AG09309 (cell line): ENCODE results near the gene AXIN1.

Experiments
- DNase-seq: peaks from one replicate; pipeline ENCODE4 v3.0.0-alpha.2; 2010; ENCODE audit warnings: low read depth
- H3K4me3 ChIP-seq: 2 replicates; pipeline ENCODE4 v1.5.1; 2011; ENCODE audit warnings: mild to moderate bottlenecking, low read depth, low read length, moderate library complexity; ENCODE audit not compliant: control insufficient read depth
- CTCF ChIP-seq: IDR thresholded peaks from 2 replicates; pipeline ENCODE4 v1.5.1; 2011; ENCODE audit warnings: mild to moderate bottlenecking, low read depth, low read length, inconsistent platforms; ENCODE audit not compliant: insufficient read depth, control insufficient read depth; ENCODE audit errors: missing control alignments

The AXIN1 gene

GRCh38 chr16:279531-279930 lies 73.0 kb downstream of the AXIN1 start:
- no peak for DNase-seq
- TF ChIP-seq CTCF = no peak
- H3K4me3 ChIP-seq = no peak overlapping the region

GRCh38 chr16:278863-279366 lies 73.6 kb downstream of the AXIN1 start:
- DNase-seq = no peak
- no peak for TF ChIP-seq CTCF

GRCh38 chr16:276426-277077 lies 76.0 kb downstream of the AXIN1 start:
- DNase-seq = no peak
- no peak for TF ChIP-seq CTCF
- H3K4me3 ChIP-seq = no peak overlapping the region

More at GRCh38 chr16:278863-279366, 73.6 kb downstream of the AXIN1 start:
- H3K4me3 ChIP-seq = no peak overlapping the region

GRCh38 chr16:275786-276232 lies 76.7 kb downstream of the AXIN1 start, which contains the start of gene RGS11:
TSS of gene RGS11 (minus strand) at chr16:275944. CDS start at chr16:275911, 33 bp downstream.
- peak within 1 kb of the TSS; percentile 46 for H3K4me3 ChIP-seq
- no peak for TF ChIP-seq CTCF
- no peak for DNase-seq

GRCh38 chr16:275041-275641 lies 77.4 kb downstream of the AXIN1 start:
- DNase-seq = no peak
- no peak for TF ChIP-seq CTCF
- H3K4me3 ChIP-seq = peak overlapping the region; percentile 46

- H3K4me3 ChIP-seq = no peak overlapping the region
- no peak for DNase-seq
- TF ChIP-seq CTCF = no peak
These were observed 78.7 kb downstream of the AXIN1 start for GRCh38 chr16:273547-274421.
